GM21526 (cell line): ENCODE data around the gene GMPR2.

Experiments
- ATAC-seq: cut with Tn5 transposase; IDR thresholded peaks from one replicate; pipeline ENCODE4 v1.9.1; 2021; ENCODE audit warnings: moderate library complexity; ENCODE audit not compliant: unreplicated experiment, low FRiP score

Gene GMPR2

GRCh38 chr14:24249230-24250021 is 16.7 kb downstream of the GMPR2 start:
- ATAC-seq: no peak

DNA sequence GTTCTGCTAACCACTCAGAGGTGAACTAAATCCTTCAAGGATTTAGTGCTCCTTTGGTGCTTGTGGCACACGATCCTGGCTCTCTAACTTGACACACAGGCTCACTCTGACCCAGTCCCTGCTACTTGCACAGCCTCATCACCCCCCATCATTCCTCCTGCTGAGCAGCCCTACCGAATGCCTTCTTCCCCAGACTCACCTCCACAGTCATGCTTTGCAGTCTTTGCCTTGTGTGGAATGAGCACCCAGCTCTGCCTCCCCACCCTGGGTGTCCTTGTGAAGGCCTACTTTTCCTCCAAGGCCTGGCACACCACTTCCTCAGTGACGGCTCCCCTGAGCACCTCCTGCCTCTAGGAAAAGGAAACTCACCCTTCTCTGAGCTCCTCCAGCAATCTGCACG is 17.6 kb downstream of the GMPR2 start:
- no peak for ATAC-seq

DNA sequence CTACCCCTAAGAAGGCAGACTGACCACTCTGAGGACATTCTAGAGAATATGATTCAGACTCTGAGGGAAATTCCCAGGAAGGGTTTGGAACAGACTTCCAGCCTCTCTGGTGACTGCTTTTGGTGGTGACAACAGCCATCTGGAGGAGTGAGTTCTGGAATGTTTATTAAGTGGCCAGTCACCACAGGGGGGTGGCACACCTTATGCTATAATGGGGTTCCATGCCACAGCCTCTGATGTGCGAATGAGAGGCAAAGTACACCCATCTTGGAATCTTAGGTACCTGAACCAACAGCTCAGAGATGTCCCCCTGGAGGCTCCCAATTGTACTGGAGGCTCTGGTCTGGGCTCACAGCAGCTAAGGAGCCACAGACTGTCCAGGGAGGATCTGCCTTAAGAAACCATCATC is 19.2 kb downstream of the GMPR2 start:
- no peak for ATAC-seq

DNA sequence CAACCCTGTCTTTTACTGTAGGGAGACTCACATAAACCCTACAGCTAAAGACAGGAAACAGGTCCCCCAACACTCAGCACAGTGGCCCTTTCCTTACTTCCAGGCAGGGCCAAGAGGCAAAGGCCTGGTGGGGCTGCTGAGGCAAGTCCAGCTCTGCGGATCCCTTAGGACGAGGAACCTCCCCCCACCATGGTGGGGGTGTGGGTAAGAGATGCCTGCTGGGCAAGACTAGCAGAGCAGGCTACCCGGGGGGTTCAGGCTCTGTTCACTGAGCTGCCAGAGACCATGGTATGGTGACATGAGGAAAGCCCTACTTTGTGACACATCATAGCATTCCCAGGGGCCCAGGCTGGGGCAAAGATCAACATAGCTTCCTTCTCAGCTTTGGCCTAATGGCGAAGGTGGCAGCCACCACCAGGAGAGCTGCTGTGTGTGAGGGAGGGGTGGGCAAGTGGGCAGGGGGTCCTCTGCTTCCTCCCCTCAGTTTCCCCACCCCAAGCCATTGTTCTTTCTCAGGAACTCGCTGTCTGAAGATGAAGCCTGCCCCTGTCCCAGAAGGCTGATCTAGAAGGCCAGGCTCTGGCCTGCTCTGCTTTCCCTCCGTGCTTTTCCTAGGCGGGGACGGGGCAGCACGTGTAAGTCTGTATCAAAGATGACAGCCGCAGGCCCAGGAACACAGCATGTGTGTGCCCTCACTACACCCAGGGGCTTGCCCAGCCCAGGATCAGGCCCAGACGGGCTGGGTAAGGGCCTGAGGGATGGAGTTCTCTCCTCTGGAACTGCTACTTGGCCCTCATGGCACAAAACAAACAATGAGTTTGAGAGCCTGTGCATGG is 19.8 kb downstream of the GMPR2 start:
- no peak for ATAC-seq

- ATAC-seq: no peak
These were observed 21.2 kb downstream of the GMPR2 start for GRCh38 chr14:24253936-24254335.

- no peak for ATAC-seq
These were observed 22.1 kb downstream of the GMPR2 start for GRCh38 chr14:24254630-24255392.

DNA sequence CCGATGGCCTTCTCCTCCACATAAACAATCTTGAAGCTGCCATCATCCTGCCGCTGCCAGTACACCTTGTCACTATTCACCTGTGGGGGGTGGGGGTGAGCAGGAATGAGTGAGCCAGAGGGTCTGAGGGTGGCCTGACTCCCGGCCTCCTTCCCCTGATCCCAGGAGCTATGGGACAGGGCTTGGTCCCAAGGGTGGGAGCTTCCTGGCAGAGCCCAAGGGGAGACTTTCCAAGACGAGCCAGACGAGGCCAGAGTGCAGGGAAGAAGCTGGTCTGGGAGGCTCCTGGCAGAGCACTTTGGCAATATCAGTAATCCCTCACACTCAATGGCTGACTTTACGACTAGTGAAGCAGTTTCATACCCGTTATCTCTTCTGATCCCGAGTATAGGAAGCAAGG is 22.7 kb downstream of the GMPR2 start:
- ATAC-seq: no peak

DNA sequence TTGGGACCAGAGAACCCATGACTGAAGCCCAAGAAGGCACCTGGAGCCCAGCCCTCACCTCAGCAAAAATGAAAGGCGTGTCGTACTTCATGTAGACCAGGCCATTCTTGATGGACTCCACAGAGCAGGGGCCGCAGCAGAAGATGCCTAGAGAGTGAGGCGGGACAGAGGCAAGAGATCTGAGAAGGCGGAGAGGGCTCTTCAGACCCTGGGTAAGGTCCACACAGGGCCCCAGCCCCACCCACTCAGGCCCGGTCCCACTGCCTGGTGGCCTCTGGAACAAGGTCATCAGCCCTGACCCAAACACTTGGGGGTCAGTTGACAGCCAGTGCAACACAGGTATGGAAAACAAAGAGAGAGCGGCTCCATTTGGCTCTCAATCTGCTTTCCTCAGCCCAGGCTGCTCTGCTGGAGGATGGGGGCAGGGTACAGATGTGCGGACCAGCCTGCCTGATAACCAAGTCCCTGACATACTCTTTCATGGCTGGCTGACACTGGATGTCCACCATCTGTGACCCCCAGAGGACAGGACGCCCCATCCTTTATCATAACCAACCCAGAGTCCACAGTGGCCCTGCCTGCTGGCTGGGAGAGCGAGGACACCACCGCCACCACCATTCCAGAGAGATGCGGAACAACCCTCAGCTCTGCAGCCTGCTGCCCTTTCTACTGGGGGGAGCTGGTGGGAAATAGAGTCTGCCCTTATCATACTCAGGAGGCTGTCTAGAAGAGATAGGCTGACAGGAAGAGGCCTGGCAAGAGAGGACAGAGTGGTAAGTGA is 23.4 kb downstream of the GMPR2 start:
- no peak for ATAC-seq

- ATAC-seq: no peak
These were observed 24.2 kb downstream of the GMPR2 start for GRCh38 chr14:24256960-24257359.

DNA sequence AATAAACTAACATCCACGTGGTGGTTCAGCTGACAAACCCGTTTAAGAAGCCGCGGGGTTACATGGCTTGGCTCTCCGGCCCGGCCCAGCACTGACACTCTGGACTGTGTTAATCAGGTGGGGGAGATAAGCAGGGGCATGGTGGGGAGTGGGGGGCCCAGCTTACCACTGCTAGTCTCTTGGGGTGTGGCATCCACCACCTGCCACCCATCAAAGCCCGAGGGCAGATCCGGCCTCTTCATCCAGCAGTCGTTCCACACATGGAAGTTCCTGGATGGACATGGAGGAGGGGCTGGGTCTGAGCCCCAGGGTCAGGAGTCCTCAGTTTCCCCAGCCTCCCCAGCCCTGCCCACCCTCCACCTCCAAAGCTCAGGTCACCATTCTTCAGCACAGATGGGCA is 25.4 kb downstream of the GMPR2 start:
- ATAC-seq: no peak

- ATAC-seq: no peak
These were observed 26.0 kb downstream of the GMPR2 start for GRCh38 chr14:24258548-24259265.

GRCh38 chr14:24259282-24260025 is 26.7 kb downstream of the GMPR2 start:
- no peak for ATAC-seq

GRCh38 chr14:24260026-24260779 is 27.5 kb downstream of the GMPR2 start:
- no peak for ATAC-seq

GRCh38 chr14:24260780-24261157 is 28.0 kb downstream of the GMPR2 start:
- no peak for ATAC-seq

DNA sequence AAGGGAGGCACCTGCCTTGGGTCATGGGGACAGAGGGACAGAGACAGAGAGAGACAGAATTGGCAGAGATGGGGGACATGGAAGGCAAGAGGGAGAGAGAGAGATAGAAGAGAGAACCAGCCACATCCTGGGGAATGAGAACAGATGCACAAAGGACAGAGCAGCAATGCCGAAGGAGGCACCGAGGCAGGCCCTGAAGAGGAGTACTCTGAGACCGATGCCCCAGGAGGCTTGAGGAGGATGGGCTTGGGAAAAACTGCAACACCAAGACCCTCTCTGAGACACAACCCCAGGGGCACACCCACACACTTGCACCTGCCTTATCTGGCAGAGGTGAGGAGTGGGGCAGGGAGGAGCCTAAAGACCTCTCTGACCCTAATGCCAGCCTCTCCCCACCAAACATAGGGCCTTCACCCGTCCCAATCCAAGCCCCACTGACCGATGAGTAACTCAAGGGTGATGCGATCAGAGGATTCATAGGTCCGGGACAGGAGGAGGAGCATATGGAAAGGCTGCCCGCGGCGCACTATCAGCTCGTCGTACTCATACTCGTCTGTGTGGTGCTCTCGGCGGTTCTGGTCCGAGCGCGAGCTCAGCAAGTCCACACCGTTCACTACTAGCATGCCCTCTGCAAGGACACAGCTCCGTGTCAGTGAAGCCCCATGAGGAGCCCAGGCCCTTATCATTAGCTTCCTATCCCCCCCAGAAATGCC is 28.7 kb downstream of the GMPR2 start:
- no peak for ATAC-seq

DNA sequence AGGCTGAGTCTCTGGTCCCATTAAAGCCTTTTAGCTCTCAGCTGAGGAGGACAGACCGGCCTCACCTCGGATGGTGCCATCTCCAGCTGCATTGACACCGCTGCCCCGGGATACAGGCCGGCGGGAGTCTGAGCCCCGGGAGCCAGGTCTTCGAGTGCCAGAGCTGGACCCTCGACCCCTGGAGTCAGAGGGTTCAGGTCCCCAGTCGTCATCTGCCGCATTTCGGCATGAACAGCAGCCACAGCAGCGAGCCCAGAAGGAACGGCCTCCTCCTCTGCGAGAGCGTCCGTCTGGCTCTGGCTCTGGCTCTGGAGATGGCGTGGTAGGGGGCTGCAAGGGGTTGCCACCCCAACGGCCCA is 29.2 kb downstream of the GMPR2 start:
- no peak for ATAC-seq

GRCh38 chr14:24262821-24263733 is 30.3 kb downstream of the GMPR2 start, which contains the start of gene TGM1:
Gene TGM1 (minus strand): TSS chr14:24263177. CDS start chr14:24262352, 825 bp downstream.
- no peak for ATAC-seq
